CD4-positive, alpha-beta T cell treated with Interleukin-12 subunit alpha and Interleukin-12 subunit beta, for 1 hour (primary cell): ENCODE results near the gene DLG2.

ENCODE experiments used
- DNase-seq: peaks from one replicate; pipeline ENCODE4 v3.0.0-alpha.2; 2020

DLG2 gene

DNA sequence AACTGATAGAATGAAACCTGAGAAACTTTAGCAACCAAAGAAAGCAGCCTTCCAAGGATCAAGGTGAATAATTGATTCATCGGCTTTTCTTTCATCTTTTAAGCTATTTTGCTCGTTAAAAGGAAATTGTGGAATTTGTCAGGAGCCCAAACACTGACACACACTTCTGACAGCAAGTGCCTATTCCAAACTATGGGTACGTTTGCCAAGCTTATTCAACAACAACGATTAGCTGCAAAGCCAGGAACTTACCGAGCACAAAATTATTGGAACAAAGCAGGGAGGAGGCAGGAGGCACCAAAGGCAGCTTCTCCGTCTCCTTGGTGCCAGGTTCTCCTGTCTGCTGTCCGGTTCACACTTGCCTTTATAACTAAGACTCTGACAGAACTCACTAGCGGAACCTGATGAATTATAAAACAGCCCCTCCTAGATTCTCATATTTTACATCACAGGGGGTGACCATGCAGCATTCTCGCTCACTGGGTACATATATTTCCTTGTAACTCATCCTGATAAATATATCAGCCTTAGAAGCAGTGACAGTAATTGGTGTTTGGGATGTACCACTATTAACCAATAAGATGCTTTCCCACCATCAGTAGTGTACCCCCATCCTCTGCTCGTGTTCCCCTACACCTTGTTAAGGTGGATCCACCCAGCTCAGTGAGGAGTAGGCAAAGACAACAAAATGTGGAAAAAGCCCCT, 1945.1 kb downstream of the DLG2 start:
- DNase-seq, result no peak

DNA sequence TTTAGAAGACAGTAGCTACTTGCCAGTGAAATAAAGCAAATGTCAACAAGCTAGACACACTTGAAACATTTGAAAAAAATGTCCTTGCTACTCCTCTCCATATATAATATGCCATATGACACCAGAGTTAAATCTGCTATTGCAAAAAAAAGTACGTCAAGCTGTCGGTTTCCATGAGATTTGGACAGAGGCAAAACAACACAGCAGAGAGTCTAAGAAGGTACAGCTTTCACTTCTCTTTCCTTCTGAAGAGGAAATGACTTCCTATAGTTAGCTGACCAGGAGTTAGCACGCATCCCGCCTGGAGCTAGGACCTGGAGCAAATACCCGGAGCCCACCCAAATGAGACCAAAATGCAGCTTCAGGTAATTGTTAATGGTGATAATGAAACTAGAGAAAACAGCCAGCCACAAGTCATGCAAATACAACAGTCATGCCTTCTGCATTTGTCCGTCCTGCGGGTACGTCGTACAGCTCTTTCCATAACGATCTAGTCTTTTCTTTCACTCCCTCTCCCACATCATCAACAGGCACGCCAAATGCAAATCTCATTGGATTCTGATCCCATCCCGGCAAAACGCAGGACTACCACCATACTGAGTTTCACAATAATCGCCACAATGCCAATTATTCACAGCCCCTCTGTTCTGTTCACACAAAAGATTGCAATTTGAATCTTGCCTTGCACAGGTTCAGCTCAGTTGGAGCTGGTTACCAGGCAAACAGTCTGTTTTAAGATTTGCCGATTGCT, 1945.9 kb downstream of the DLG2 start:
- no peak for DNase-seq

DNA sequence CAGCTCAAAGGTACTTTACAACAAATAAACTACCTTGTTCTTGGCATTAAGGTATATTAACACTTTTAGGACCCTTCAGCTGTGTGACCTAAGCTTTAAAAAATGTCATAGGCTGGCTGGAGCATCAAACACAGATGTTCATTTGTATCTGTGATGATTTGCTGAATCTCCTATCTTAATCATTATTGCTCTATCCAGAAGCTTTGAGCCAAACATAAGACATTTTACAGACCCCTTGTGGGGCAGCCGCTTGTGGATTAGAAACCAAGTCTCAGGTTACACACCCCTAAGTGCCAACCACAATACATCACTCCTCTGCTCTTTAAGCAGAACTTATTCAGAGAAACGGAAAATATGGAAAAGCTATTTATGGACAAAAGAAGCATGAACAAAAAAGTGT, 1946.8 kb downstream of the DLG2 start:
- DNase-seq, result no peak

DNA sequence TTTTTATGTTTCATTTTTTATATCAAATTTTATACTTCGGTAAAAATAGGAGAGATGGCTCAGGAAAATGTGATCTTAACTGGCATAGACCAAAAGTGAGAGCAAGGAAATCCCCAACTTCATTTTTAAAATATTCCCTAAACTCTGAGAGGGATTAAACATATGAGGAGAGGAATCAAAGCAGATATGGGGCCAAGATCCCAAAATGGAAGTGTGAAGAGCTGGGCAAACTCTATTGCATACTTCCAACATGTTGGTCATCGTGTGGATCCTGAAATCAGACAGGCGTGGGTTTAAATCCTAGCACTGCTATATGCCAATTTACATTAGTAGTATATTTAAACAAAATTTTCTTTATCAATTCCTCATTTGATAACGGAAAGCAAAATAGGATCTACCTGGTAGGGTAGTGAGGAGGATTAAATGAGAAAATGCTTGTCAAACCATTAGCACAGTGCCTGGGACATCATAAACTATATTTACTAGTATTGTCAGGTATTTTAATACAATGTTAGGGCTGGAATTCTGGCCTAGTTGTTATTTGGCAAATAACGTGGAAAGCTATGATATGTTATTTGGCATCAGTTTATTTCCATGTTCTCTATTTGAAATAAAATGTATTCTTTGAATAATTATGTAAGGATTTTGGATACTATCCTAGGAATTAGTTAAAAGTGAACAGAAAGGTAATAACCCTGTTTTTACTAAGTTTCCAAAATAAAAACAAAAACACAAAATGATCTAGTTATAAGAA, 1948.1 kb downstream of the DLG2 start:
- no peak for DNase-seq

DNA sequence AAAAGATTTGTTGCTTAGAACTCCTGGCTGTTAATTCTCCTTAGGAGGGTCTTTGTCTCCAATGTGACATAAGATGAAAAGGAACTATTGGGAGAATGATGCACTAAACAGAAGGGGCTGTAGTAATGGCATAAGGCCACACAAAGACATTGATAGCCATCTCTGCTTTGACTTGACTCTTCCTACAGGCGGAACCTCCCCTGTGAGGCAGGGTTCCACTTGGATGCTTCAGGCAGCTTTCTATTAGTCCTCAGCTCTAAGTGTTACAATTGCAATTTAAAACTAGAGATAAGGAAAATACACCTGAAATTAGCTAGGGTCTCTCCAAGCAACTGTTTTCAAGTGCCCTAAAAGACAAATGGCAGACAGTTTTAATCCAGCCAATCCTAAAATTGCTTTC, 1949.4 kb downstream of the DLG2 start:
- no peak for DNase-seq

DNA sequence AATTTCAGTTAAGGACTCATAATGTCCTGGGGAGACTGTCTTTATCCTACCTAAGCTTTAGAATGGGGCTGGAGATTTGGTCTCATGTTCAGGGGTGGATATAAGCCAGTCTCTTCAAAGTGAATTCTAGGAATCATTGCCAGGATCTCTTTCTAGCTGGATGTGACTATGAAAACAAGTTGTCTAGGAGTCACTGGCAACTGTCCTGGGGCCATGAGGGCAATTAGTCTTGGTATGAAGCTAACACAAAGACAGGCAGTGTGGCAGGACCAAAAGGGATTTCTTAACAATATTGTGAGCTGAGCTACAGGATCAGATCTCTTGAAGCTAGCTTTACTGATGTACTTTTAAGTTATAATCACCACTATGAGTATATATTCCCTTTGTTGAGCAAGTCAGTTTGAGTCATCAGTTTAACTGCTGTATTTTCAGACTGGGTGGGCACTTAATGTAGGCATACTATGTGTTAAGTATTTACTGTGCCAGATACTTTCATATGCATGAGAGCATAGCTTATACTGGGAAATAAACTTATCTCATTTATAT, 1951.0 kb downstream of the DLG2 start:
- no peak for DNase-seq

DNA sequence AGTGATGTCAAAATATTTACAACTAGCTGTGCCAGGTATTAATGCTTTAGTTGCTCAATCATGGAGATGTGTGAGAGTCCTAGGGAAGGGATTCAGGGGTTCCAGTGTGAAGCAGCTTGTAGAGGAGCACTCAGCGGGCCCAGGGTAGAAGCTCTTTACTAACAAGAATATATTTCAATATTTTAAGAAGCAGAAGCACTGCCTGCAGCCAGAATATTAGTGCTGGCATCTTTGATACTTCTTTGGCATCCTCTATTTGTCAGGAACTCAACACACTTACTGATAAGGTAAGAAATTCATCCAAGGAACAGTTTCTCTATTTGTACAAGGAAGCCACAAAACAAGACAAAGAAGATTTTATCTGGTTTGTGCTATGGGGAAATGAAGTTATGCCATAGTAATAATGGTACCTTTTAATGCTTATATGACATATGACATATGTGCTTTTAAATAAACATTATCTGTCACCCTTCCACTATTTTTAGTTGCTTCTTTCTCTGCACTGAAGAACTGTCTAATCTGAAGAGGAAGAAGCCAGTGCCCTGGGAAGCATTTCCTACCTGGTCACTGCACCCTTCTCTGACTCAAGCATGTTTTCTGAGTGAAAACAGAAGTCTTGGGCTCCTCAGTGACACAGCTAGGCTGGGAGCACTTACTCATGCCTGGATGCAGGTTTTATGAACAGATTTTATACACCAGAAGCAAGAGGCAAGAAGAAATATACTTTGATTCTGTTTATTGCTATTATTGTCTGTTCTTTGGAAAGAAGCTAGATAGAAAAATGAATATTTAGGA, 1952.8 kb downstream of the DLG2 start:
- no peak for DNase-seq

DNA sequence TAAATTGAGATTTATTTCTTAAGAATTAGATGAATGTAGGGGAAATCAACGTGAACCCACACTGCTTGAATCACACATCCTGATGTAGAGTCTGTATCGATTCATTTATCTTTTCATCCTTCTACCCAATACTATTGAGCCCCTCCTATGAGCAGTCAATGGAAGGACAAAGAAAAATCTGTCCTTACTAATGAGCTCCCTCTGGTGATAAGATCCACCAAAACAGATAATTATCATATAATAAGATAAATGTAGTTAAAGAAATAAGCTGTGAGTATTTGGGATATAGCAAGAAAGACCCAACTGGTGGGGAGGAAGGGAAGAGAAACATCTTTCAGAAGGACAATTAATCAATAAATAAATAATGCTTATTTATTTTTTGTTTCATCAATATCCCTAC, 1955.9 kb downstream of the DLG2 start:
- DNase-seq, result no peak

DNA sequence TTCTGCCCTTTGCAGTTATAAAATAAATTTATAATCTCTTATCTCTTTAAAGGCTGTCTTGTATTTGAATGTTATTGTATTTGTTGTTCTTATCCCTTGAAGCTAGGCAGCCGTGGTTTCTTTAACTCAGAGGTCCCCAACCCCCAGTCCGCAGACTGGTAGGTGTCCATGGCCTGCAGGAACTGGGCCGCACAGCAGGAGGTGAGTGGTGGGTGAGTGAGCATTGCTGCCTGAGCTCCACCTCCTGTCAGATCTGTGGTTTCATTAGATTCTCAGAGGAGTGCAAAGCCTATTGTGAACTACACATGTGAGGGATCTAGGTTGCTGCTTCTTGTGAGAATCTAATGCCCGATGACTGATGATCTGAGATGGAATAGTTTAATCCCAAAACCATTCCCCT, 1961.0 kb downstream of the DLG2 start:
- DNase-seq, result no peak

DNA sequence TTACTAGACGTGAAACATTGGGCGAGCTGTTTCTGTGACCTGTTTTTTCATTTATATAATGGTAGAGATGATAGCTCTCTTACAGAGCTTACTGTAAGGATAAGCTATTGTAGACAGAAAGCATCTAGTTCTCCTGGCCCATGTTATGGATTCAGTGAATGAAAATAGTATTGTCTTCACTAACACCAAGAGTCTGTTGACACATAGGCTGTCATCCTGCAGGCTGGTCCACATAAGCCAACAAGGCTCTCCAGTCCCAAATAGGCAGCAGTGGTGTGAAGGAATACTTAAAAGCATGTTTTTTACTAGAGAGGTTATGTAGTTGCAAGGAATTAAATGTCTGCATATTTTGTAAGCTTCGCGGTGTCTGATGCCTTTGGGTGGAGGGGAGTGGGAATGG, 1963.2 kb downstream of the DLG2 start:
- no peak for DNase-seq

DNA sequence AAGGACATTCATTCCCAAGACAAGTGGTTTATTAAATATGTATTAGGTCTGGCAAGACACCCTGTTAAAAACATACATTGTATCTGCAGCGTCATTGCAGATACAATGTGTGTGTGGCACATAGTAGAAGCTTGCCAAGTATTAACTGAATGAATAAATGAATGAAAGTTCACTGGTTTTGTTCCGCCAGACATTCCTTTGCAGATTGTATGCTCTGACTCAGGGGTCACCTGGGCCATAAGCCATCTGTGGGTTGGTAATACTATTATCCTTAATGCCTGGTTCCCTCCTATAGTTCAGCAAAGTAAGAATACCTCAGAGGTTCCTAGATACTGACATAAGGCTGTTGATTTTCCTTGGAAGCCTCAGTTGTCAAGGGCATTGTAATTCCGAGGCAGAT, 1963.7 kb downstream of the DLG2 start:
- DNase-seq, result no peak

DNA sequence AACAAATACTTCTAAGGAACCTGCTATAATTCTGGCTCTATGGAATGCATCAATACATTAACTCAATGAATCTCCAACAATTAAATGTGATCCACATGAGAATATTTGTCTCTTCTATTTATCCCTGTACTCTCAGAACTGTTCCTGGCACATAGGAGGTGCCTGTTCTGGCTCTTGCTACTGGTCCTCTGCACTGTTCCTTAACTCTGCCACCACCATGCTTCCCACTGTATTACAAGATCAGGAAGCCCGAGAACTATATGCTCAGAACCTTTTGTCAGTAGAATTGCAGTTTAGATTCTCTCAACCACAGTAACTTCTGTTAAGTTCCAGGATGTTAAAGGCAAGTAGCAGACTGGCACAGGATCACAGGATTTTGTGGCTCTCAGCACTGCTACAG, 1964.7 kb downstream of the DLG2 start:
- DNase-seq, result no peak

DNA sequence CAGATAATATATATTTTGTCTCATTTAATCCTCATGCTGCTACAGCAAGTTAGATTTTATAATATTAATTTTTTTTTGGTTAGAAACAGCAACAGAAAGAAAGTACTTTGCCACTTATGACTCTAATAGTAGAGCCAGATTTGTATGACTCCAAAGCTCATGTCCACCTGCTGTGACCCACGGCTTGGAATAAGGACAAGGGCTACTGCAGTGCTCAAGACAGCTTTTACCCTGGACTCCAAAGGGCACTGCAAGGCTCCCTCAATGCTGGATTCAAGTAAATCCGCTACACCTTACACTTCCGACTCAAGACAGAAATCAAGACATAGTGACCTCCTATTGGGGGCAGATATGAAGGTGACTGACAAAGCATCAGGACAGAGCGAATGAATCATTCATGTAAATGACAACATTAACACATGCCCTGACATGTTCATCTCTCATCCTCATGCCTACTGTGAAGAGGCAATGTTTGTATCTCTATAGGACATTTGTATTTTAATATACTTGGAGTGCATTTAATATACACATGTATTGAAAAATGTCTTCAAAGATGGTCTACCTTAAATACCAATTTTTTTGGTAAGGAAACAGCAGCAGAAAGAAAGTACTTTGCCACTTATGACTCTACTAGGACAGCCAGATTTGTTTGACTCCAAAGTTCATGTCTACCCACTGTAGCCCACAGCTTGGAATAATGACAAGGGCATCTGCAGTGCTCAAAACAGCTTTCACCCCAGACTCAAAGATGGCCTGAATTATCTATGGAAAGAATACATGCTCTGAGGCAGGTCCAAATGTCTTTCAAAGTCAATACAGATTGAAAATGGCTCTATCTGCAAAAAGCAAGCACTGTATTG, 1965.4 kb downstream of the DLG2 start:
- no peak for DNase-seq

DNA sequence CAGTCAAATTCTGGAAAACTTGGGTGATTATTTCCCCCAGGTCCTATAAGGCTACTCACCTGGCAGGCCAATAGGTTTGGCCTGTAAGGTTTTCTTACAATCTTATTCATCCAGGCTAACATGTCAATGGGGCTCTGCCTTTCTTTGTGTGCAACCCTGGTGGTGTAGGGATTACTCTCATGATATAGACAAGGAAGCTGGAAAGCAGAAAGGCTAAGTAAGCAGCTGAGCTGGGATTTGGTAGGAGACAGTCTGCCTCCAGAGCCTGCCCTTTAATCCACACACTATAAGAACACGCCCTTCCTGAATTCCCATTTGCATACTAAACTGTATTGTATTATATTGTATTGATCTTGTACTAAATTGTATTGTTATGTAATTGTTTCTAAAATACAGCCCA, 1967.7 kb downstream of the DLG2 start:
- DNase-seq, result no peak

DNA sequence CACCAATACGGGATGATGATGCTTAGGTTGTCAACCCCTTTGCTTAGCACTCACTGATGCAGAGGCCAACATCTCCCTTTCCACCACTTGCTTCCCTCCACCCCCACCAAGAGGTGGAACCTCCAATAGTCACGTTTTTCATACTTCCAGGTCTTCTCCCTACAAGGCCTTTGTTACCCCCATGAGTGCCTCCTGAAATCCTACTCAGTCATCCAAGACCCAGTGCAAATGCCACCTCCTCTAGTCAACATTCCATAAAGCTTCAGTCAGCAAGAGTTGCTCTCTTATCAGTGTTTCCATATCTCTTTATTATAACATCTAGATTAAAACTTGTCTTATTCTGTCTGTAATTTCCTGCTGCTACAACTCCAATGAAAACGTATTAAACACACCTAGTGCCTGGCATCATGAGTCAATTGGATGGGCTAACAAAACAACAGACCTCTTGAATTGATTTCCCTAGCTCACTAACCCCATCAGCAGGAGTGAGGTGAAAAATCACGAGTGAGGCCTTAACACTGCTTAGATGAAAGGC, 1970.3 kb downstream of the DLG2 start:
- DNase-seq, result no peak

DNA sequence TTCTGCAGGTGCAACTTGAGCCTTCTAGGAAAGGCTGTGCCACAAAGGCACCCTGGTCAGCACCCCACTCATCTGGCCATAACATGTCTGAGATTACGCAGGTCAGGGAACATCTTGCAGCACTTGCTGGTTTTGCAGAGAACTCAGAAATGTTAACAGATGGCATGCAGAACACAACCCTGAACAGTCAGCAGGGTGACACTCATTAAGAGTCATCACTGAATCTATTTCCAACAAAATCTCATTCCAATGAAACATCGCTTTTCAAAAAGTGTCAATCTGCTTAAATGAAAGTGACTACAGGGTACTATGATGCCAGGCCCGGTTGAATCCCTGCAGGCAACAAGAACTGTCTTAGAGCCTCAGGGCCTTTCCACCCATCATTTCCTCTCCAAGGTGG, 1971.2 kb downstream of the DLG2 start:
- no peak for DNase-seq

DNA sequence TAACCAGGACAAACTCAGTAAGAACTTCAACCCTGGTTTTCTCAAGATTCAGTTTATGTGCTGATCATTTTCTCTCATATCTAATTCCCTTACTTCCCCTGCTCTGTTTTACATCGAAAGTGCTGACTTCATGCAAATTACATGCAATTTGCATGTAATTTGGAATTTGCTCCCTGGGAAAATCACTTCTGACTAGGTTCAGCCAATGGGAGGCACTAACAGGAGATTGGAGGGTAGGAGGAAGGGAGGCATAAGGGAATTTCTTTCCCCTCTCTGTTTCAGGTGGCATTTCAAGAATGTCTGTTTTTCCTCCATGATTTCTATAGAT, 1977.7 kb downstream of the DLG2 start:
- DNase-seq, result no peak

DNA sequence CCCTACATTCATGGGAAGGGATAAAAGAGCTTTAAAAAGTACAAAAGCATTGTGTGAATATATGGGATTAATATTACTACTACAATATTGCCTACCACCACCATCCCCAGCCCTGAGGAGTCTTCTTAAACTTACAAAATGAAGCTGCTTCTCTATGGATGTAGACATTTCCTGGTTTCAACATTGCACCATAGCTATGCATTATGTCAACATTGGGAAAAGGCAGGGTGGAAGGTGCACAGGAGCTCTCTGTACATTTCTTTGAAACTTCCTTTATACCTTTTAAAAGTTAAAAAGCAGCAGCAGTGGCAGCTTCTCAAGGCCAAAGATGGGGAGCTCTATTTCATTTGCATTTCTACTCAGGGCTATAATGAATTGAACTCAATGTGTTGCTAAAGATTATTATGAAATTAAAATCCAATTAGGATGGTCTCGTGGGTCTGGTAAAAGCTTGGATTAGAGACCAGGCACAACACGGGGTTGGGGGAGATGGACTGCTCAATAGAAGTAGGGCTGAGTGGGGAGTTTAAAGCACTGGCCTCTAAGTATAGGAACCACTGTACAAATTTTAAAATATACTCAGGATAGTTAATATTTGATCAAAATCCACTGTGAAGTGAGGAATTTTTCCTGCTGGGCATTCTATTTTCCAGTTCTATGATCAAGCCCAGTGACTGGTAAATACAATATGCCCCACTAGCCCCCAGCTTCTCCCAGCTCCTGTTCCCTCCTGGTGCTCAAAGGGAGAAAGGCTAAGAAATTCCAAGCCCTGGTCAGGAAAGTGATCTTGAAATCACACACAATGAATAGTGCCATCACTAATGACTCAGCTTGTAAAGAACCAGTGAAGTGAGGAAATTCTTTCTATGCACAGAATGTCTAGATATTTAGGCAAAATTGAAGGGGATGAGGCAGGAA, 1978.3 kb downstream of the DLG2 start:
- no peak for DNase-seq

DNA sequence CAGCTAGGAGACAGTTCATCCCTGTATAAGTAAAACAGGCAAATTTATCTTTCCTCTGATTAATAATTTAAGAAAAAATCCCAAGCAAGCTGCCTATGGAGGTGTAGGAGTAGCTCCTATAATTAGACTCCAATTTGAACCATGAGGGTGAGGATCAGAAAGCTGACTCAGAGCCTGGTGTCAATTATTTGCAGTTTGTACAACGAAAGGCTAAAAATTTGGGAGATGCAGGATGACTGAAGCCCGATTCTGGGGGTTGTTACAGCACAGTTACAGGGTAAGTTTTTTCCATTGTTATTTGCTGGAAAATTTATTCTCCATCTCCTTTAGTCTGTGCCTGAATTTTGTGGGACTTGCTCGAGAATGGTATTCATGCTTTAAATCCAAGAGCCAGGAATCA, 1981.6 kb downstream of the DLG2 start:
- no peak for DNase-seq

DNA sequence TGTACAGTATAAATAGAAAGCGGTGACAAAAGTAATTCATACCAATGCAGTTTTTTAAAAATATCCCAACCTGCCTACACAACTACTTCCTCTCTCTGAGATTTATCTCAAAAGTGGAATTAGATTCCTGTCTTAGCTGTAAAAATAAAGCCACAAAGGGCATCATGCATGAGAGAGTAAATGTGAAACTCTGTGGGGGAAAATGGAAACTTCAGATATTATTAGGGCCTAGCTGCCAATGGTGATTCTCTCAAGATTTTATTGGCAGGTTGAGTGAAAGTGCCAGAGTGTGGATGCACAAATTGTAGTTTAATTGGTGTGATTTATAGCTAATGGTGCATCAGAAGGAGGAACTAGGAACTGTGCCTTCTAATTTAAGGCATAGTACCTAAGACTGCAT, 1984.0 kb downstream of the DLG2 start:
- DNase-seq, result no peak

DNA sequence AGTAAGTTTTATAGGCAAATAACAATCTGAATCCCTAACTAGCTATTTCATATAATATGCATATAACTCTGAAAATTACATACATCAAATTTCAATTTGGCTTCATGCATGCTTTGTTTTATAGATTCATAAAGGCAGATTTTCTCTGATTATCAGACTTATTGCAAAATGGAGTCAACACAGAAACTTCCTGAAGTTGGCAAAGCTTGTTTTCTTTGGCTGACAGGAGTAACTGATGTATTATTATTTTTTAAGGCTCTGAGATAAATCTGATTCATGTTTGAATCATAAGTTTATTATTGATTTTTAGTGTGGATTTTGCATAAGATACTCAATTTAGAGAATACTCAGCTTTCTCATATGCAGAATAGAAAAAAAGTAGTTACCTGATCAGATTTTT, 1984.6 kb downstream of the DLG2 start:
- no peak for DNase-seq
